GM12872 (cell line): ENCODE results near the gene TNN.

Experiments used
- TF ChIP-seq, protein P1 (sequence below): IDR thresholded peaks from 3 replicates; pipeline ENCODE4 v1.5.1; 2011; ENCODE audit warnings: low read depth, mild to moderate bottlenecking, low read length, moderate library complexity; ENCODE audit not compliant: insufficient read depth

The TNN gene

GRCh38 chr1:175185903-175186302 is 118.3 kb downstream of the TNN start:
- TF ChIP-seq, protein P1, sequence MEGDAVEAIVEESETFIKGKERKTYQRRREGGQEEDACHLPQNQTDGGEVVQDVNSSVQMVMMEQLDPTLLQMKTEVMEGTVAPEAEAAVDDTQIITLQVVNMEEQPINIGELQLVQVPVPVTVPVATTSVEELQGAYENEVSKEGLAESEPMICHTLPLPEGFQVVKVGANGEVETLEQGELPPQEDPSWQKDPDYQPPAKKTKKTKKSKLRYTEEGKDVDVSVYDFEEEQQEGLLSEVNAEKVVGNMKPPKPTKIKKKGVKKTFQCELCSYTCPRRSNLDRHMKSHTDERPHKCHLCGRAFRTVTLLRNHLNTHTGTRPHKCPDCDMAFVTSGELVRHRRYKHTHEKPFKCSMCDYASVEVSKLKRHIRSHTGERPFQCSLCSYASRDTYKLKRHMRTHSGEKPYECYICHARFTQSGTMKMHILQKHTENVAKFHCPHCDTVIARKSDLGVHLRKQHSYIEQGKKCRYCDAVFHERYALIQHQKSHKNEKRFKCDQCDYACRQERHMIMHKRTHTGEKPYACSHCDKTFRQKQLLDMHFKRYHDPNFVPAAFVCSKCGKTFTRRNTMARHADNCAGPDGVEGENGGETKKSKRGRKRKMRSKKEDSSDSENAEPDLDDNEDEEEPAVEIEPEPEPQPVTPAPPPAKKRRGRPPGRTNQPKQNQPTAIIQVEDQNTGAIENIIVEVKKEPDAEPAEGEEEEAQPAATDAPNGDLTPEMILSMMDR: no peak

DNA sequence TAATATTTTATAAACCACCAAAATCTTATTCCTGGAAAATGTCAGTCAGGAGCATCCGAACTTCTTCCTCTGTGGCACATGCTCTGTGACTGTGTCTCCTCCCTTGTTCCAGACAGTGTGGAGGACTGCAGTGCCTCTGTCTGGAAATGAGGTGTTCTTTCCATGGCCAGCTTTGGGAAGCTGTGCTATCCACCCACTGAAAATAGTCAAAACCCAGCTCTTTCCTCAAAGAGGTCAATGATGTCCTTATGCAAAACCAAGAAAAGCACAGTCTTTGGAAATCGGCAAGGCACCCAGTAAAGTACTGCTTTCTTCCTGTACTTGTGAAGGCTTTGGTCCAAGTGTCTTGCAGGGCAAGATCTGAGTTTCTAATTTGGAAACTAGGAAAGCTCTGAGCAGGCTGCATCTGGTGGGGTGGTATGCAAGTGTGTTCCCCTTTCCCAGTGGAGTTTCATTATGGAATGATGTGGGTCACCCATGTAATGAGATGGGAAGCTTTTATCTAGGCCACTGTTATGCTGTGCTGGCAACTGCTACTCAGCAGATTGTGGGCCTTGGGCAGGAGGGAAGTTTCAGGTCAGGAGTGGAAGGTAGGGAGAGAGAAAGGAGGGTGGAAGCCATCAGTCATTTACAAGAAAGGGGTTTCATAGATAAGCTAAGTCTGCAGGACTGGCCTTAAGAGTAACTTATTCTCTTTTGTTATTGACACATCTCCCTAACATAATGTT is 119.0 kb downstream of the TNN start:
- TF ChIP-seq, protein P1: no peak

- TF ChIP-seq, protein P1: no peak
Measured at GRCh38 chr1:175188936-175189335, 121.3 kb downstream of the TNN start.

GRCh38 chr1:175191659-175192058 is 124.0 kb downstream of the TNN start:
- TF ChIP-seq, protein P1: no peak

DNA sequence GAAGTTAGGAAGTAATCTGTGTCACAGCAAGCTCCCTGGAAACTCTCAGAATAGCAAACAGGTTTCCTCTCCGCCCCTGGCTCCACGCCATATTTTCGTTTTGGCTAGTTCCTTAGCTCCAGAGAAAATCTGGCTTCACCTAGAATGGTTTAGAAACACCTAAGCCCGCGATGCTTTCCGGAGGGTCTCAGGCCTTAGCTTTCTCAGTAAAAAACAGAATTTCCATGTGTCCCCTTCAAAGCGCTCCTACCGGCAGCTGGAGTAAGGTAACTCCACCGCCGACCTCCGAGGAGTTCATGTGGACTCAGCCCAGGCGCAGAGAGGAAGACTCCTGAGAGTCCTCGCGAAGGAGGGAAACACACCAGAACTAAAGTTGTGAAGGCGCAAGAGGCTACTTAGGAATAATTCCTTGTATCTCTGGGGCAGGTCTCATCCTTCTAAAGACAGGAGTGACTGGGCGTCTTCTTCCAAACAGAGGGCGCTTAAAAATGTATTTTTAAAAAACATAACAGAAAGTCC is 124.5 kb downstream of the TNN start:
- TF ChIP-seq, protein P1: no peak

- TF ChIP-seq, protein P1: peak; percentile 5; the same call in 1 of the 3 replicates
Measured at GRCh38 chr1:175192630-175193526, 125.2 kb downstream of the TNN start, which contains the start of gene KIAA0040. TSS of gene KIAA0040 (minus strand) at chr1:175192776. CDS start at chr1:175161013, 31,763 bp downstream.

DNA sequence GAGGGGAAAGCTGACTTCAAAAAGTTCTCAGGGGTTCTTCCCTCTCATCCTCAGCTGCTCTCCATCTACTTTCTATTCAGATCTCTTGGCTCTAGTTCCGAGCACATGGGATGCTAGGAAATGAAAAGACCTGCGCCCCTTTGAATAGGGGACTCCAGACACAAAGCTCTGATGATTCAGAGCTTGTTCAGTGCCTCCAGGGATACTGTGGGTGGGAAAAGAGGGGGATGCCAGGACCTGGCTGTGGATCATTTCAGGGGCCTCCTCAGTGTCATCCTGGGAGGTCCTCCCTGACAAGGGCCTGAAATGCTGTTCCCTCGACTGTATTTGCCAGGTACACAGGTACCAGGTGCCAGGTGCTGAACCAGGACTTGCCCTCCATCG is 125.9 kb downstream of the TNN start:
- TF ChIP-seq, protein P1: no peak
